GM21825 (cell line): ENCODE data around the gene KYAT1.
"Not testable (repeated sequence)": the region's sequence is repeated elsewhere in the genome, so short reads cannot be mapped to it uniquely, and the experiment has no call there.

Experiments
- ATAC-seq: cut with Tn5 transposase; IDR thresholded peaks from one replicate; pipeline ENCODE4 v1.9.1; 2021; ENCODE audit warnings: mild to moderate bottlenecking, moderate library complexity; ENCODE audit not compliant: unreplicated experiment

Gene KYAT1

GRCh38 chr9:128843171-128843570, 38.6 kb downstream of the KYAT1 start:
- ATAC-seq = not testable (repeated sequence)

- ATAC-seq = no peak
These were observed 39.9 kb downstream of the KYAT1 start for GRCh38 chr9:128841694-128842492.

- no peak for ATAC-seq
These were observed 41.2 kb downstream of the KYAT1 start for GRCh38 chr9:128840524-128840923.

- no peak for ATAC-seq
These were observed 43.4 kb downstream of the KYAT1 start for GRCh38 chr9:128838338-128838737.

- no peak for ATAC-seq
These were observed 45.1 kb downstream of the KYAT1 start for GRCh38 chr9:128836509-128837145.

- ATAC-seq = no peak
These were observed 46.2 kb downstream of the KYAT1 start for GRCh38 chr9:128835246-128836210.

GRCh38 chr9:128833696-128834095, 48.1 kb downstream of the KYAT1 start:
- ATAC-seq = no peak

GRCh38 chr9:128829477-128830251, 52.1 kb downstream of the KYAT1 start, which contains the start of gene SPOUT1:
Gene SPOUT1, minus strand, starts transcription at chr9:128829794. Its CDS starts 14 bp downstream, at chr9:128829780.
- peak; percentile 95 for ATAC-seq

- ATAC-seq = peak; percentile 3
These were observed 52.9 kb downstream of the KYAT1 start for GRCh38 chr9:128828719-128829452.

- no peak for ATAC-seq
These were observed 53.5 kb downstream of the KYAT1 start for GRCh38 chr9:128828267-128828666.

- no peak for ATAC-seq
These were observed 55.6 kb downstream of the KYAT1 start for GRCh38 chr9:128825923-128826700.

- ATAC-seq = no peak
These were observed 56.8 kb downstream of the KYAT1 start for GRCh38 chr9:128824911-128825310.

- ATAC-seq = no peak
These were observed 57.8 kb downstream of the KYAT1 start for GRCh38 chr9:128823903-128824406.

- ATAC-seq = no peak
These were observed 58.3 kb downstream of the KYAT1 start for GRCh38 chr9:128823362-128823902.

GRCh38 chr9:128822407-128823042, 59.2 kb downstream of the KYAT1 start:
- ATAC-seq = no peak

- ATAC-seq = no peak
These were observed 60.0 kb downstream of the KYAT1 start for GRCh38 chr9:128821584-128822406.
